Measurements from ENCODE around the gene ERICH4.
"Not testable (repeated sequence)": the region's sequence is repeated elsewhere in the genome, so short reads cannot be mapped to it uniquely, and the experiment has no call there.

Gene ERICH4

DNA sequence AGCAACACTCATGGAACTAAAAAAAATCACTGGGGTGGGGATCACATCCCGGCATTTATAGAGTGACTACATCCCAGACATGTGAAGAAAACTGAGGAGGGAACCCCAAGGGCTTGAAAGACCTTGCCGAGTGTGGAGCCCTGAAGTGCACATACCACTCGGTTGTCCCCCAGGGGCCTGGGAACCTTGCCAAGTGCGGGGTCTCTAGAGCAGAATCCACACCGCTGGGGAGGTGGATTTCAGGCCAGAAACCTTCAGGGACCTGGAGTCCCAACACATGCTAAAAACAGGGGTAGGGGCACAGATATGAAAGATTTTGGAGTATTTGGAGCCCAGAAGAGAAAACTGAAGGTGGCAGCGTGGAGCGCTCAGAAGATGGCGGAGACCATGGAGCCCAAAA is 35.2 kb downstream of the ERICH4 start:
- TF ChIP-seq, protein P1, sequence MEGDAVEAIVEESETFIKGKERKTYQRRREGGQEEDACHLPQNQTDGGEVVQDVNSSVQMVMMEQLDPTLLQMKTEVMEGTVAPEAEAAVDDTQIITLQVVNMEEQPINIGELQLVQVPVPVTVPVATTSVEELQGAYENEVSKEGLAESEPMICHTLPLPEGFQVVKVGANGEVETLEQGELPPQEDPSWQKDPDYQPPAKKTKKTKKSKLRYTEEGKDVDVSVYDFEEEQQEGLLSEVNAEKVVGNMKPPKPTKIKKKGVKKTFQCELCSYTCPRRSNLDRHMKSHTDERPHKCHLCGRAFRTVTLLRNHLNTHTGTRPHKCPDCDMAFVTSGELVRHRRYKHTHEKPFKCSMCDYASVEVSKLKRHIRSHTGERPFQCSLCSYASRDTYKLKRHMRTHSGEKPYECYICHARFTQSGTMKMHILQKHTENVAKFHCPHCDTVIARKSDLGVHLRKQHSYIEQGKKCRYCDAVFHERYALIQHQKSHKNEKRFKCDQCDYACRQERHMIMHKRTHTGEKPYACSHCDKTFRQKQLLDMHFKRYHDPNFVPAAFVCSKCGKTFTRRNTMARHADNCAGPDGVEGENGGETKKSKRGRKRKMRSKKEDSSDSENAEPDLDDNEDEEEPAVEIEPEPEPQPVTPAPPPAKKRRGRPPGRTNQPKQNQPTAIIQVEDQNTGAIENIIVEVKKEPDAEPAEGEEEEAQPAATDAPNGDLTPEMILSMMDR (conservative IDR thresholded peaks at IDR 0.05; ENCODE audit: control insufficient read depth, insufficient read depth, low read depth, low read length), result no peak
- no peak overlapping the region for H3K4me3 ChIP-seq (ENCODE audit: control insufficient read depth, low read depth, low read length)
- DNase-seq (ENCODE audit: low read depth), result no peak

DNA sequence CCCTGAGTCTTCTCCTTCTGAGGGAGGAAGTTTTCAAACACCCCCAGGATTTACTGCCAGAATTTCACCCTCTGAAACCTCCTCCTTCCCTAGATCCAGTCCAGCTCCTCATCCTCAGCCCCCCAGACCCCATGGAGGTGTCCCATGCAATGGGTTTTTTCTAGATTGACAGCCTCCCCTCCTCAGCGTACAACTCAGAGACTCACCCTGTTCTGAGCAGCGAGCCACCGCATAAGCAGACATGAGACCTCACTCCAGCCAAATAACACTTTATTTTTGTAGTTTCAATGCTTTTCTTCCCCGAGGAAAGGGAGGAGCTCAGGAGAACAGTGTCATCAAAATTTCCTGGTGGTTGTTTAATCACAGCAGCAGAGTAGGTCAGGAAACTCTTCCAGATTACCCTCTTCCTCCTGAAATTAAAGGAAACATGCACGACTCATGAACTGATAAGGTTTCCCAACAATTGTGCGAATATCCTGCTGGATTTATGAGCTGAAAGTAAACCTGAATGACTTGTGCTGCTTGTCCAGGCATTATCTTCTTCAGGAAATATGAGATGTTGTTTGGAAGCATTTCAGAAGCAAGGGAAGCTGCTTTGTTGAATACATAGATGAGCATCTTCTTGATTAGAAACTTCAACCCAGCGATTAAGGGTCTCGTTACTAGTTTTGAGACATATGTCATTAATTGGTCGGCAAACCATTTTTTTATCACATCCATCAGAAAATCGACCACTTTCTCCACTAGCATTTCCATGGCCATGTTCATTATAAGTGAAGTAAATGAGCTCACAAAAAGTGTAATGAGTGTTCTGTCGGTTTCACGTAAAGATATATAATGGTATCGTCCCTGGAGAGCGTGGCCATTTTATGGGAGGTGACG is 36.2 kb downstream of the ERICH4 start:
- no peak overlapping the region for H3K4me3 ChIP-seq (ENCODE audit: control insufficient read depth, low read depth, low read length)
- TF ChIP-seq, protein P1 (conservative IDR thresholded peaks at IDR 0.05; ENCODE audit: control insufficient read depth, insufficient read depth, low read depth, low read length), result no peak
- no peak for DNase-seq (ENCODE audit: low read depth)

DNA sequence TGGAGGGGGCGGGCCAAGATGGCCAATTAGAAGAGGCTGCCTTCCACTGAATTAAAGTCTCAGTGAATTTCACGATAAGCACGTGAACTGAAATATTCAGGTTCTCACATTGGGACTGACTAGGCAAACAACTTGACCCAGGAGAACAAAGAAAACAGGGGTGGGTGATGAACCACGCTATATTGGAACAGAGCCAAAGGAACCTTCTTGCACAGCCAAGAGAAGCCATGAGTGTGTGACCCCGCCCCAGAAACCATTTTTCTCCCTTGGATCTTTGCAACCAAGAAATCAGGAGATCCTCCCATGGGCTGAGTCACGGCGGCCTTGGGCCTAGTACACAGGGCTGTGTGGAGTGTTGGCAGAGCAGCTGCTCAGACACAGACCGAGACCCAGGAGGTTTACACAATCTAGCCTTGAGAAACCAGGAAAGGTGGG is 36.8 kb downstream of the ERICH4 start:
- no peak overlapping the region for H3K4me3 ChIP-seq (ENCODE audit: control insufficient read depth, low read depth, low read length)
- TF ChIP-seq, protein P1 (conservative IDR thresholded peaks at IDR 0.05; ENCODE audit: control insufficient read depth, insufficient read depth, low read depth, low read length), result no peak

DNA sequence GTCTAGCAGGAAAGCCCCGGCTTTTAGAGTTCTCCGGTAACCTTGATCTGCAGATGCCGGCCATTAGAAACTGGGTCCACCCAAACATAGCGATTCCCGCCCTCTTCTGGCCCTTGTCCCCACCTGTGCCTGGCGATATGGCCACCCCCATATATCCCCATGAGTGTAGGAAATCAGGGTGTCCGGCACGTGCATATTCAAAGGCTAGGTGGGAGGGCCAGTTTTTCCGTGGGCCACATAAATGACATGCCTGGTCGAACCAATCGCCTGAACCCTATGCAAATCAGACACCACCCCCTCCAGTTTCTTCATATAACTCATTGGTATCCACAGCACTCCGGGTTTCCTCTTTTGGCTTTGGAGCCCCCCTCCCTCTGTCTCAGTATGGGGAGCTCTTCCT is 37.4 kb downstream of the ERICH4 start:
- DNase-seq (ENCODE audit: low read depth), result no peak
- H3K4me3 ChIP-seq (ENCODE audit: control insufficient read depth, low read depth, low read length), result no peak overlapping the region
- TF ChIP-seq, protein P1 (conservative IDR thresholded peaks at IDR 0.05; ENCODE audit: control insufficient read depth, insufficient read depth, low read depth, low read length), result no peak

More for the DNA sequence above, 36.8 kb downstream of the ERICH4 start:
- DNase-seq (ENCODE audit: low read depth), result peak; percentile 20

DNA sequence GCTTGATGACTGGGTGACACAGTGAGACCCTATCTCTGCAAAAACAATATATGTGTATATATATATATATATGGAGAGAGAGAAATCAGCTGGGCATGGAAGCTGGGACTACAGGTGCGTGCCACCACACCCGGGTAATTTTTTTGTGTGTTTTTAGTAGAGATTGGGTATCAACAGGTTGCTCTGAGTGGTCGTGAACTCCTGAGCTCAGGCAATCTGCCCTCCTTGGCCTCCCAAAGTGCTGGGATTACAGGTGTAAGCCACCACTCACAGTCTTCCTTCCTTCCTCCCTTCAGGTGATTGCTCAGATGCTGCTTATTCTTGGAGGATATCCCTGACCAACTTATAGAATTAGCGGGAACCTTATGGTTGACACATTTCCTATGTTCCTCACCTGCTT is 41.9 kb downstream of the ERICH4 start:
- DNase-seq (ENCODE audit: low read depth), result no peak
- no peak overlapping the region for H3K4me3 ChIP-seq (ENCODE audit: control insufficient read depth, low read depth, low read length)
- TF ChIP-seq, protein P1 (conservative IDR thresholded peaks at IDR 0.05; ENCODE audit: control insufficient read depth, insufficient read depth, low read depth, low read length), result no peak

DNA sequence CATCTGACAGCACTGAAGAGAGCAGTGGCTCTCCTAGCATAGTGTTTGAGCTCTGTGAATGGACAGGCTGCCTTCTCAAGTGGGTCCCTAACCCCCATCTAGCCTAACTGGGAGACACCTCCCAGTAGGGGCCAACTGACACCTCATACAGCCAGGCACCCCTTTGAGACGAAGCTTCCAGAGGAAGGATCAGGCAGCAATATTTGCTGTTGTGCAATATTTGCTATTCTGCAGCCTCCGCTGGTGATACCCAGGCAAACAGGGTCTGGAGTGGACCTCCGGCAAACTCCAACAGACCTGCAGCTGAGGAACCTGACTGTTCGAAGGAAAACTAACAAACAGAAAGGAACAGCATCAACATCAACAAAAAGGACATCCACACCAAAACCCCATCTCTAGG is 44.0 kb downstream of the ERICH4 start:
- H3K4me3 ChIP-seq (ENCODE audit: control insufficient read depth, low read depth, low read length); DNase-seq (ENCODE audit: low read depth): not testable (repeated sequence)

DNA sequence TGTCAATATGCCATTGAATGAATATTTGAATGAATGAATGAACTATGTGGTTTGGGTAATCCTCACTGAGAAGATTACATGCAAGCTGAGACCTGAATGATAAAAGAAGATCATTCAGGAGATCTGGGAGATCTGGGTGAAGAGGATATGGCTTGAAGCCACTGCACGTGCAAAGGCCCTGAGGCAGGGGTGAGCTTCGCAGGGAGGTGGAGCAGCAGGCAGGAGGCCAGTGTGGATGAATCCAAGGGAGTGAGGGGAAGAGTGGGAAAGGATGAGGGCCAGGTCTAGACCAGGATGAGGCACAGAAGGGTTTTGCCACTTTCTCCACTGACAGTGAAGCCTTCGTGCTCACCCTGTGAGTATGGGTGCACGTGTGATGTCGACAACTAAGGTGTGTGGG is 49.9 kb downstream of the ERICH4 start:
- TF ChIP-seq, protein P1 (conservative IDR thresholded peaks at IDR 0.05; ENCODE audit: control insufficient read depth, insufficient read depth, low read depth, low read length), result no peak
- DNase-seq (ENCODE audit: low read depth), result no peak
- no peak overlapping the region for H3K4me3 ChIP-seq (ENCODE audit: control insufficient read depth, low read depth, low read length)
